Measurements from ENCODE around the gene MAPKAPK2.

DNA sequence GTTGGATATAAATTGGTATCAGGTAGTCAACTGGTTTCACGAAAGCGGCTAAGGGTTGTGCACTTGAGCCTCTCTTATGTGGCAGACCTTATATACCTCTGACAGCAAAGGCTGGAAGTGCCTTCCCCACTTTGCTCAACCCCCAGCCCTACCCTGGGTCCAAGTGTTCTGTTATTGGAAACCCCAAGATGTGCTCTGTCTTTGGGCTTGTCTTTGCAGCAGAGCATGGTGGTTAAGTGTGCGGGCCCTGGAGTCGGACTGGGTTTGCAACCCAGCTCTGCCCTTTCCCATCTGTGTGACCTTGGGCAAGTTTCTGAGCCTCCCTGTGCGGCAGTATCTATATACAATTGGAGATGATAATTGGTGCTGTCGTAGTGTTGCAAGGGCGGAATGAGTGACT is 98.8 kb downstream of the MAPKAPK2 start:
- TF ChIP-seq CTCF (IDR thresholded peaks at IDR 0.05 in 2 of 3, conservative IDR thresholded peaks at IDR 0.05 in 1 of 3; ENCODE audit: borderline replicate concordance in 1 of 3, insufficient read depth in 1 of 3, low read depth in 2 of 3, low read length in 2 of 3): no peak
- TF ChIP-seq TCF7L2 (IDR thresholded peaks at IDR 0.05; ENCODE audit: borderline replicate concordance, extremely low read depth, insufficient read depth, insufficient read length): no peak
- TF ChIP-seq YY1 (IDR thresholded peaks at IDR 0.05; ENCODE audit: extremely low read depth, insufficient replicate concordance, low read depth, low read length): no peak
- TF ChIP-seq, protein P1, sequence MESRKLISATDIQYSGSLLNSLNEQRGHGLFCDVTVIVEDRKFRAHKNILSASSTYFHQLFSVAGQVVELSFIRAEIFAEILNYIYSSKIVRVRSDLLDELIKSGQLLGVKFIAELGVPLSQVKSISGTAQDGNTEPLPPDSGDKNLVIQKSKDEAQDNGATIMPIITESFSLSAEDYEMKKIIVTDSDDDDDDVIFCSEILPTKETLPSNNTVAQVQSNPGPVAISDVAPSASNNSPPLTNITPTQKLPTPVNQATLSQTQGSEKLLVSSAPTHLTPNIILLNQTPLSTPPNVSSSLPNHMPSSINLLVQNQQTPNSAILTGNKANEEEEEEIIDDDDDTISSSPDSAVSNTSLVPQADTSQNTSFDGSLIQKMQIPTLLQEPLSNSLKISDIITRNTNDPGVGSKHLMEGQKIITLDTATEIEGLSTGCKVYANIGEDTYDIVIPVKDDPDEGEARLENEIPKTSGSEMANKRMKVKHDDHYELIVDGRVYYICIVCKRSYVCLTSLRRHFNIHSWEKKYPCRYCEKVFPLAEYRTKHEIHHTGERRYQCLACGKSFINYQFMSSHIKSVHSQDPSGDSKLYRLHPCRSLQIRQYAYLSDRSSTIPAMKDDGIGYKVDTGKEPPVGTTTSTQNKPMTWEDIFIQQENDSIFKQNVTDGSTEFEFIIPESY (IDR thresholded peaks at IDR 0.05; ENCODE audit: extremely low read depth, insufficient replicate concordance, low read length): no peak
- no peak for TF ChIP-seq JUND (IDR thresholded peaks at IDR 0.05)
